ENCODE measurements around the gene SPEM2.

Gene SPEM2

DNA sequence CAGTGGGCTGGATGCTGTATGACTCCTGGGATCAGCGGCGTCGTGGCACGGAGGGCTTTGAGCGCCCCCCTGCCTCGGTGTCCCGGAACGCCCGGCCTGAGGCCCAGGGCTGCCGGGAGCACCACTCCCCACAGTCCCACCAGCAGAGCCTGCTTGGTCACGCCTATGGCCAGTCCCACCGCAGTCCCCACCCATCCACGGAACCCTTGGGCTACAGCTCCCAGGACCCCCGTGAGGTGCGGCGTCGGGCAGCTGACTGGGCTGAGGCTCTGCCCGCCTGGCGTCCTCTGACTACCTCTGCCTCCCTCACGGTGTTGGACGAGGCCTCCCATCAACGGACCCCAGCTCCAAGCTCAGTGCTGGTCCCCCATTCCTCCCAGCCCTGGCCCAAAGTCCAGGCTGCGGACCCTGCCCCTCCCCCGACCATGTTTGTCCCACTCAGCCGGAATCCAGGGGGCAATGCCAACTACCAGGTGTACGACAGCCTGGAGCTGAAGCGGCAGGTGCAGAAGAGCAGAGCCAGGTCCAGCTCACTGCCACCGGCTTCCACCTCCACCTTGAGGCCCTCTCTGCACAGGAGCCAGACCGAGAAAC is 1.6 kb downstream of the SPEM2 start:
- H3K27ac ChIP-seq (ENCODE audit: poor library complexity, severe bottlenecking): no peak overlapping the region
- no peaks in the 10 kb centered on the region for H3K36me3 ChIP-seq (ENCODE audit: low read depth)
- DNase-seq (ENCODE audit: low spot score): no peak
- no peaks in the 10 kb centered on the region for H3K9me3 ChIP-seq (ENCODE audit: severe bottlenecking)
- ATAC-seq (ENCODE audit: low read depth): no peak
- no peaks in the 10 kb centered on the region for H3K27me3 ChIP-seq (ENCODE audit: insufficient read depth, poor library complexity, severe bottlenecking)
- TF ChIP-seq, protein P1, sequence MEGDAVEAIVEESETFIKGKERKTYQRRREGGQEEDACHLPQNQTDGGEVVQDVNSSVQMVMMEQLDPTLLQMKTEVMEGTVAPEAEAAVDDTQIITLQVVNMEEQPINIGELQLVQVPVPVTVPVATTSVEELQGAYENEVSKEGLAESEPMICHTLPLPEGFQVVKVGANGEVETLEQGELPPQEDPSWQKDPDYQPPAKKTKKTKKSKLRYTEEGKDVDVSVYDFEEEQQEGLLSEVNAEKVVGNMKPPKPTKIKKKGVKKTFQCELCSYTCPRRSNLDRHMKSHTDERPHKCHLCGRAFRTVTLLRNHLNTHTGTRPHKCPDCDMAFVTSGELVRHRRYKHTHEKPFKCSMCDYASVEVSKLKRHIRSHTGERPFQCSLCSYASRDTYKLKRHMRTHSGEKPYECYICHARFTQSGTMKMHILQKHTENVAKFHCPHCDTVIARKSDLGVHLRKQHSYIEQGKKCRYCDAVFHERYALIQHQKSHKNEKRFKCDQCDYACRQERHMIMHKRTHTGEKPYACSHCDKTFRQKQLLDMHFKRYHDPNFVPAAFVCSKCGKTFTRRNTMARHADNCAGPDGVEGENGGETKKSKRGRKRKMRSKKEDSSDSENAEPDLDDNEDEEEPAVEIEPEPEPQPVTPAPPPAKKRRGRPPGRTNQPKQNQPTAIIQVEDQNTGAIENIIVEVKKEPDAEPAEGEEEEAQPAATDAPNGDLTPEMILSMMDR (IDR thresholded peaks at IDR 0.05; ENCODE audit: poor library complexity, severe bottlenecking): no peak
- H3K4me1 ChIP-seq (ENCODE audit: insufficient read depth, poor library complexity, severe bottlenecking): no peaks in the 10 kb centered on the region
- no peak overlapping the region for H3K4me3 ChIP-seq (ENCODE audit: severe bottlenecking)

- Histone ChIP-seq H3K36me3 (ENCODE audit: low read depth) (no peaks in the 10 kb centered on the region), H3K4me3 (ENCODE audit: severe bottlenecking) (no peak overlapping the region), H3K27me3 (ENCODE audit: insufficient read depth, poor library complexity, severe bottlenecking) (no peaks in the 10 kb centered on the region), H3K9me3 (ENCODE audit: severe bottlenecking) (no peaks in the 10 kb centered on the region), H3K4me1 (ENCODE audit: insufficient read depth, poor library complexity, severe bottlenecking) (no peaks in the 10 kb centered on the region), H3K27ac (ENCODE audit: poor library complexity, severe bottlenecking) (no peak overlapping the region)
- DNase-seq (ENCODE audit: low spot score) (no peak), ATAC-seq (ENCODE audit: low read depth) (no peak)
- TF ChIP-seq, protein P1 (IDR thresholded peaks at IDR 0.05; ENCODE audit: poor library complexity, severe bottlenecking): no peak
These were observed 2.1 kb downstream of the SPEM2 start for GRCh38 chr17:7427549-7427948.

DNA sequence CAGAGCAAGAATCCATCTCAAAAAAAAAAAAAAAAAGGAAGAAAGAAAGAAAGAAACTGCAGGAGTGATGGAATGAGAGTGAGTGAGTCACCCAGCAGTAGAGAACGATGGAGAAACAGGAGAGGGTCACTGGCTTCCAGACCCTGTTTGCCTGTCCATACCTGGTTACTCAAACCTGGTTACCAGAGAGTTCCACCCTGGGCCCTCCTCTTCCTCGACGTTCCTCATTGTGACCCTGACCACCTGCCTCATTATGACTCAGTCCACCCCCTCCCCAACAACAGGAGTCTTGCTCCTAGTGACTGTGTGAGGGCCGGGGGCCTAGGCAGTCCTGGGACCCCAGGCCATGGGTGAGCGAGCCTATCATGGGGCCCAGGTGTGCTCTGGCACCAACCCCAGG is 3.1 kb downstream of the SPEM2 start, which contains the start of gene SPEM3:
TSS of gene SPEM3 (plus strand) at position 301 of the 400 bp plus-strand sequence. CDS start at position 347, 46 bp downstream.
- Histone ChIP-seq H3K9me3 (ENCODE audit: severe bottlenecking) (no peaks in the 10 kb centered on the region), H3K27me3 (ENCODE audit: insufficient read depth, poor library complexity, severe bottlenecking) (no peaks in the 10 kb centered on the region), H3K36me3 (ENCODE audit: low read depth) (no peaks in the 10 kb centered on the region), H3K4me1 (ENCODE audit: insufficient read depth, poor library complexity, severe bottlenecking) (no peaks in the 10 kb centered on the region), H3K4me3 (ENCODE audit: severe bottlenecking) (no peak within 1 kb of the TSS), H3K27ac (ENCODE audit: poor library complexity, severe bottlenecking) (no peak within 1 kb of the TSS)
- ATAC-seq (ENCODE audit: low read depth): no peak
- TF ChIP-seq, protein P1 (IDR thresholded peaks at IDR 0.05; ENCODE audit: poor library complexity, severe bottlenecking): no peak
- no peak for DNase-seq (ENCODE audit: low spot score)

DNA sequence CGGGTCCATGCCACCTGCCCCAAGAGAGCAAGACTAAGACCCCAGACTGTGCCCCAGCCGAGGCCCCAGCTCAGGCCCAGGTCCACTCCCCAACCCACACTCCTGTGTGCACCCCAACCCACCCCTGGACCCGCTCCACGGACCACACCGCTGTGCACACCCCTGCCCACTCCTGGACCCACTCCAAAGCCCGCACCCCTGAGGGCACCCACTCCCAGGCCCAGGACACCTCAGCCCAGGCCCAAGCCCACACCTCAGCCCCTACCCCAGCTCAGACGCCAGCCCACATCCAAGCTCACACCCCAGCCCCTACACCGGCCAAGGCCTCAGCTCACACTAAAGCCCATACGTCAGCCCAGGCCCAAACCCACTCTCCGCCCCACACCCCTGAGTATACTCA is 4.3 kb downstream of the SPEM2 start:
- no peaks in the 10 kb centered on the region for H3K36me3 ChIP-seq (ENCODE audit: low read depth)
- no peaks in the 10 kb centered on the region for H3K27me3 ChIP-seq (ENCODE audit: insufficient read depth, poor library complexity, severe bottlenecking)
- no peaks in the 10 kb centered on the region for H3K9me3 ChIP-seq (ENCODE audit: severe bottlenecking)
- no peak overlapping the region for H3K4me3 ChIP-seq (ENCODE audit: severe bottlenecking)
- no peaks in the 10 kb centered on the region for H3K4me1 ChIP-seq (ENCODE audit: insufficient read depth, poor library complexity, severe bottlenecking)
- no peak overlapping the region for H3K27ac ChIP-seq (ENCODE audit: poor library complexity, severe bottlenecking)
- TF ChIP-seq, protein P1 (IDR thresholded peaks at IDR 0.05; ENCODE audit: poor library complexity, severe bottlenecking): no peak
- ATAC-seq (ENCODE audit: low read depth) (no peak), DNase-seq (ENCODE audit: low spot score) (no peak)

GRCh38 chr17:7431231-7431630 is 5.8 kb downstream of the SPEM2 start:
- Histone ChIP-seq H3K36me3 (ENCODE audit: low read depth) (no peaks in the 10 kb centered on the region), H3K4me1 (ENCODE audit: insufficient read depth, poor library complexity, severe bottlenecking) (no peaks in the 10 kb centered on the region), H3K27ac (ENCODE audit: poor library complexity, severe bottlenecking) (no peak overlapping the region), H3K27me3 (ENCODE audit: insufficient read depth, poor library complexity, severe bottlenecking) (no peaks in the 10 kb centered on the region), H3K4me3 (ENCODE audit: severe bottlenecking) (no peak overlapping the region), H3K9me3 (ENCODE audit: severe bottlenecking) (no peaks in the 10 kb centered on the region)
- TF ChIP-seq, protein P1 (IDR thresholded peaks at IDR 0.05; ENCODE audit: poor library complexity, severe bottlenecking): no peak
- DNase-seq (ENCODE audit: low spot score) (no peak), ATAC-seq (ENCODE audit: low read depth) (no peak)

Data from RWPE2 (cell line).